HG02973 (cell line): ENCODE results near the gene NUDT6.
A peak's percentile ranks its signal among the peaks of the same experiment; 100 is the strongest.
"Not testable (repeated sequence)": the region's sequence is repeated elsewhere in the genome, so short reads cannot be mapped to it uniquely, and the experiment has no call there.

Experiments used
- ATAC-seq: cut with Tn5 transposase; IDR thresholded peaks from one replicate; pipeline ENCODE4 v1.9.1; 2021; ENCODE audit warnings: moderate library complexity; ENCODE audit not compliant: unreplicated experiment

NUDT6 gene

GRCh38 chr4:122921971-122922876, at the start of gene NUDT6:
Gene NUDT6 (minus strand): TSS chr4:122922597. CDS start chr4:122922572, 25 bp downstream.
- ATAC-seq: peak; percentile 53

- no peak for ATAC-seq
Measured at GRCh38 chr4:122968227-122968812, 45.9 kb upstream of the NUDT6 start.

DNA sequence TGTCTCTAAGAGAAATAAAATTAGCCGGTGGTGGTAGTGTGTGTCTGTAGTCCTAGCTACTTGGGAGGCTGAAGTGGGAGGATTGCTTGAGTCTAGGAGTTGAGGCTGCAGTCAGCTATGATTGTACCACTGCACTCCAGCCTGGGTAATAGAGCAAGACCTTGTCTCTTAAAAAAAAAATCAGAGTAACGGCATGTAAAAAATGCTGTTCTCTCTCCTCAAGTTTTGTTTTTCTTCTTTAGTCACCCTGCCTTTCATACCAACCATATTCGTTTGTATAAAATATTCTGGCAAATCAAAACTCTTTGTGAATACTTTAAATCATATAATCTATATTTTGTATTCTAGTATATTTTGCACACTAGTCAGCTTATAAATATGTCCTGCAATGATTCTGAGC, 44.8 kb upstream of the NUDT6 start:
- ATAC-seq: no peak

DNA sequence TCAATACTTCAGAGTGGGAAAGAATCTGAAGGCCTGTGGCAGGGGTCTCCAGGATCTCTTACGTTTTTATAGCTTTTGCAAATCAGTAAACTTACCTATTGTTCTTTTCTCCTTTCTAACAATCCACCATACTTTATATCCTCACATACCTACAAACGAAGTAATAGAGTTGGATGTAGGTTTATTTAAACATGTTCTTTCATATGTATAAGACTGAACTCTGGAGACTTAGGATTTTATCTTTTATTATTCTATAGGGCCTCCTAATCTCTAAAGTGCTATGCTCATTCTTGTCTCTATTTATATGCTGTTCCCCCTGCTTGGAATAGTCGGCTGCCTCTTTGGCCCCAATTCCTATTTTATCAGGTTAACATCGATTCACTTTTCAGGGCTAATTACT, 43.8 kb upstream of the NUDT6 start:
- ATAC-seq: no peak

DNA sequence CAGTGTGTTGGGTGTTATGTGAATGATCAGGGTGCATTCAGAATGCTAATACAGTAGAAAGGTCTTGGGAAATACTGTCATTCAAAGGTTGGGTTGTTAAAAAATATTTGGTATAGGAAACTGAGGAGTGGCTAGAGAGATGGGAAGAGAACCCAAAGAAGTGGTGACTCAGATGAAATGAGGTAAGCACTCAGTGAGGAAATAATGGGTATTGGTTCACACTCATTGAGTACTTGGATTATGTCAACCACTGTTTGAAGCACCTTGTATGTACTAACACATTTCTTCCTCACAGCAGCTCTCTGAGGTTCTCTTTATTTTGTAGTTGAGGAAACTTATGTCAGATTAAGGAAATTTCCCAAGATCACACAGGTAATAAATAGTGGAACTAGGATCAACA, 40.8 kb upstream of the NUDT6 start:
- ATAC-seq: no peak

DNA sequence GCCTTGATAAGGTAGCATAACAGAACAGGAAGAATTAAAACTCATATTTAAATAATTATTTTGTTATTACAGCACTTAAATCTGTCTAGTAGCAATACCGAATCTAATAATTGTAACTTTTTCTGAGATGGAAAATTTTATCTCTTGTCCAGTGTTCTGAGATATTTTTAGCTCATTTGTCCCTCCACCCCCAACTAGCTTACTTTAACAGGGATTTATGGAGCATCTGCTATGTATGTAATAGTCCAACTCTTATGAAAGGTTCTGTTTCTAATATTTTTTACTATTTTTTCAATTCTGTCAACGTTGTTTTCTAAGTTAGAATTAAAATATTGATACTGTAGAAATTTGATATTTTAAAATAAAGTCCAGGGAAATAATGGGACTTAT, 38.2 kb upstream of the NUDT6 start:
- ATAC-seq: no peak

GRCh38 chr4:122959981-122960610, 37.7 kb upstream of the NUDT6 start:
- no peak for ATAC-seq

DNA sequence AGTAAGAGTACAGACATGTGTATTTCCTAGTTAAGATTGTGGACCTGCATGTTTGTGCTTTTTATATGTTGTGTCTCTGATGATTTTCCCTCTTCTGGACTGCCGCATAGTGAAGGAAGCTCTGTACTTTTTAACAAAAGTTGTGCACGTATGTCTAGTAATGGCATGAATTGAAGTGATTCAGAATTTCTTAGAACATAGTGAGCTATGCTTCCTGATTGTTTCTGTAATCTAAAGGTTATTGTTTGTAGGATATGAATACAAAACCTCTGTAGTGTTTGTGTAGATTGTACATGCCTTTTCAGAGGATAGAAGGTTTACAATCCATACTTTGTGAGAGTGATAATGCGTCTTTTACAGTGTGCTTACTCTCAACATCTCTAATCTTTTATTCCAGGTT, 37.0 kb upstream of the NUDT6 start:
- no peak for ATAC-seq

DNA sequence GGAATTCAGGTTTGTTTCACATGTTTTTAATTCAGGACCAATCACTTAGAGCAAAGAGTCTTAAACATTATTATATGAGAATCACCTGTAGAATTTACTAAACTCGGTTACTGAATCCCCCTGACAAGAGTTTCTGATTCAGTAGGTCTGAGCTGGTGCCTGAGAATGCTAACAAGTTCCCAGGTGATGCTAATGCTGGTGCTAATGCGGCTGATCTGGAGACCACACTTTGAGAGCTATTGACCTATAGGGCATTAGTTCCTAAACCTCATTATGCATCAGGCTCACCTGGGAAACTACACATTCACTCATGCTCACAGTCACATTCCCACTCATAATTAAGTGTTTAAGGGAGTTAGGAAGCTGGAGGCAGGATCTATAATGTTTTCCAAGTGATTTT, 36.1 kb upstream of the NUDT6 start:
- no peak for ATAC-seq

GRCh38 chr4:122953924-122954323, 31.5 kb upstream of the NUDT6 start:
- ATAC-seq: no peak

GRCh38 chr4:122952028-122952427, 29.6 kb upstream of the NUDT6 start:
- no peak for ATAC-seq

GRCh38 chr4:122948671-122949070, 26.3 kb upstream of the NUDT6 start:
- no peak for ATAC-seq

DNA sequence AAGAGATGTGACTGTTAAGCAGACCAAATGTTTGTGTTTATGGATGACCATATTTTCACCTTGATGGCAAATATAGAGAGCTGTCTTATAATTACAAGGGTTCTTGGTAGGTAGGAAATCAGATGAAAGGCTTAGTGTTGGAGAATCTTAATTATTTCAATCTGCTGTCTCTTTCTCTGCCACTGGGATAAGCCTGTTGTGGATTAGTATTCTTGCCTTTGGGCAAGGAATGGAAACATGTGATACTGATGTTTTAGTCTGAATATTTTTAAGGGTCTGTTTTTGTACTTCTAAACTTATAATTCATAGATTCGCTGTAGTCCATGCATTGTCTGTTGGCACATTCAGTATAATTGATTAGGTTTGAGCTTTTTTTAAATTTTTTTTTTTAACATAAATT, 23.7 kb upstream of the NUDT6 start:
- no peak for ATAC-seq

GRCh38 chr4:122945136-122945535, 22.7 kb upstream of the NUDT6 start:
- ATAC-seq: not testable (repeated sequence)

GRCh38 chr4:122932763-122933162, 10.4 kb upstream of the NUDT6 start:
- no peak for ATAC-seq

DNA sequence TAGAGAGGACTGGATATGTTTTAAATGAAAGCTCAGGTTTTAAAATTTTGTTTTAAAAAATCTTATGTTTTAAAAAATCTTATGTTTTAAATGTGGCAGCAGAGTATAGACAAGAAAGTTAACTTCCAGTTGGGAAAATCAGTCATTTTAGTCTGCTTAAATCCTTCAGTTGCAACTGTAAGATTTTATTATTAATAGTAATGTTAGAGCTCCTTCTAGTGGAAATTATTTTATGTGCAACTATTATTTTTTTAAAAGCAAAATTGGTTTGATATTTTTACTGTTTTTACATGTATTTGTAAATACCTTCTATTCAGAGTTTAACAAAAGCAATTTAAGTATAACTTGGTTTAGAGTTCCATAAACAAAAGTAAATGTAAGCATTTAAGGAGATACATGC, 8.5 kb upstream of the NUDT6 start:
- no peak for ATAC-seq

GRCh38 chr4:122928930-122929329, 6.5 kb upstream of the NUDT6 start:
- ATAC-seq: no peak

DNA sequence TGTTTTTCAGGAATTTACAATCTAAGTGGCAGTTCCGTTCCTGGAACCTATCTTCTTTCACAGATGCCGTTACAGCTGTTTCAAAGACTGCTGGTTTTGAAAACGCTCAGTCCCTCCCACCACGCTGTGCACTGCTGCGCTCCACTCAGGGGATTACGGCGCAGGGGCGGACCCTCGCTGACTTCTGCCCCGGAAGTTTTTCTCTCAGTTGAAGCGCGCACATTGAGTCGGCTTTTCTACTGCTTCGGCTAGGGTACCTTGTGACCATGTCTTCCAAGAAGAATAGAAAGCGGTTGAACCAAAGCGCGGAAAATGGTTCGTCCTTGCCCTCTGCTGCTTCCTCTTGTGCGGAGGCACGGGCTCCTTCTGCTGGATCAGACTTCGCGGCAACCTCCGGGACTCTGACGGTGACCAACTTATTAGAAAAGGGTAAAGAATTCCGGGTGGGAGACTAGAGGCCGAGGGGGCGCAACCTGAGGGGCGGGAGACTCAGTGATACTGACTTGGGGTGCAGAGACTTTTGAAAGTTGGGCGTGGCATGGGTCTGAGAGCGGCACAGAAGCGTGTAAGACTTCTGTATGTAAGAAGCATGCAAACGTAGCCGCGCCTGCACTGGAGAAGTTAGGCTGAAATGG, 597 bp upstream of the NUDT6 start:
- peak; percentile 95 for ATAC-seq

DNA sequence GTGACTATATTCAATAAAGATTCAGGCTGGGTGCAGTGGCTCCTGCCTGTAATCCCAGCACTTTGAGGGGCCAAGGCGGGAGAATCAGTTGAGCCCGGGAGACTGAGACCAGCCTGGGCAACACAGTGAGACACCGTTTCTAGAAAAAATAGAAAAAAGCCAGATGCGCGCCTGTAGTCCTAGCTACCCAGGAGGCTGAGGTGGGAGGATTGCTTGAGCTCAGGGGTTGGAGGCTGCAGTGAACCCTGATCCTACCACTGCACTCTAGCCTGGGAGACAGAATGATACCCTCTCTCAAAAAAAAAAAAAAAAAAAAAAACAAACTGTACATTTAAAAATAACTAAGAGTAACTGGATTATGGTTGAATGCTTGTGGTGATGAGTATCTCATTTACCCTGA, 1.1 kb downstream of the NUDT6 start:
- no peak for ATAC-seq

- ATAC-seq: no peak
Measured at GRCh38 chr4:122920473-122920872, 1.9 kb downstream of the NUDT6 start.

DNA sequence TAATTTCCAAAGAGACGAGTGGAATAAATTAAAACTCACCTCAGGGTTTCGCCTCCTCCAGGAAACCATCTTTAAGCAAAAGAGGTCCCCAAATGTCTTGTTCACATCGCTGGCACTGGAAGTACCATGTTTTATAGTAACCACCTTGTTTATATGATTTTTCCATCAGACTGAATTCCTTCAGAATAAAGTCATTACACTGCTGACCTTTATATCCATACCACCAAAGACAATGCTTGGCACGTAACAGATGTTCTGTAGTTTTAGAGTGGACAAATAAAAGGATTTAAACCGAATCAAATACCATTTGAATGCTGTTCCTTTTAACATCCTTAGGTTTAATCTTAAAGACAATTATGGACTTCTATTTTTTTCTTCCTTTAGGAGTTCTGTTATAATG, 4.7 kb downstream of the NUDT6 start:
- no peak for ATAC-seq

DNA sequence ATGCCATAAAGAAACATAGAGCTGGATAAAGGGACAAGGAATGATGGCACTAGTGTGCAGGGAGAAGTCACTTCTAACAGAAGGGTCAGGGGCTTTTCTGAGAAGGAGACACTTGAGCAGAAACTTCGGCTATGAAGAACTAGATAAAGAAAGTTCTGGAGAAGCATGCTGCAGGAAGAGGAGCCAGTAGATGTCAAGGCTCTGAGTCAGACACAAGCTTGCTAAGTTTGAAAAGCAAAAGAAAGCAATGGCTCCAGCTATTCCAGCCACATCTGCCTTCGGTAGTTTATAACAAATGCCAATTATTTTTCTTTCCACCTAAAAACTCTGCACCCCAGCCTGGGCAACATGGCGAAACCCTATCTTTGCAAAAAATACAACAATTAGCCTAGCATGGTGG, 7.5 kb downstream of the NUDT6 start:
- ATAC-seq: no peak
